ENCODE measurements around the gene GRIK3. TPM values are rescaled to one million over a fixed set of nuclear protein-coding genes. Genes with fewer than 3 reads are reported as not detected.

The GRIK3 gene
- total and polyA plus RNA-seq, 2 of the 8 experiments (the other 6 are each of a cell fraction or from before 2014, with no cell fraction given): 2.1 to 3.4 TPM

- DNase-seq (ENCODE audit: low read depth in 1 of 2, low spot score in 2 of 2) (no peak), FAIRE-seq (no peak)
- no peak overlapping the region for H3K4me3 ChIP-seq (ENCODE audit: extremely low read depth in 1 of 4, insufficient read depth in 2 of 4, low read depth in 3 of 4, low read length in 4 of 4)
- no peak overlapping the region for H4K8ac ChIP-seq (ENCODE audit: extremely low read depth, insufficient read depth, low read length)
- H4K91ac ChIP-seq (replicated peaks; ENCODE audit: insufficient read length, low read length): no peak overlapping the region
- H3K14ac ChIP-seq (ENCODE audit: insufficient read length): no peak overlapping the region
- H3K9me3 ChIP-seq (ENCODE audit: insufficient read depth in 2 of 2, low read depth in 1 of 2, low read length in 1 of 2): no peaks in the 10 kb centered on the region
- H2BK120ac ChIP-seq (replicated peaks; ENCODE audit: low read depth, low read length): no peak overlapping the region
- no peak overlapping the region for H3K18ac ChIP-seq (ENCODE audit: extremely low read depth, low read length)
- no peaks in the 10 kb centered on the region for H3K79me2 ChIP-seq (ENCODE audit: control insufficient read depth in 1 of 2, insufficient read depth in 2 of 2, low read length in 2 of 2)
- H2BK5ac ChIP-seq (ENCODE audit: low read depth, low read length): no peak overlapping the region
- H3K23me2 ChIP-seq (ENCODE audit: low read depth, low read length): no peaks in the 10 kb centered on the region
- no peak overlapping the region for H3K4me2 ChIP-seq (ENCODE audit: insufficient read depth in 1 of 2, low read depth in 2 of 2, low read length in 2 of 2)
- H2BK20ac ChIP-seq (ENCODE audit: low read length): no peak overlapping the region
- H3K79me1 ChIP-seq (ENCODE audit: low read depth, low read length): no peaks in the 10 kb centered on the region
- no peak overlapping the region for H3K4ac ChIP-seq (replicated peaks; ENCODE audit: insufficient read length, low read depth, low read length)
- H2BK12ac ChIP-seq (ENCODE audit: low read depth, low read length): no peak overlapping the region
- WGBS, 2 experiments (ENCODE audit: extremely low coverage in 1 of 2, insufficient coverage in 1 of 2, insufficient read length in 1 of 2, insufficient replicate concordance in 2 of 2, low coverage in 1 of 2, low lambda C conversion rate in 2 of 2, missing lambda C conversion rate in 1 of 2): 77% methylated on average over 8 of the region's 8 CpGs; no CpG with 5 or more reads in 1 of the 2 experiments
- H3K27ac ChIP-seq (ENCODE audit: low read depth, low read length): no peak overlapping the region
- POLR2A ChIA-PET (ENCODE audit: partially characterized antibody): no interaction called here
- CTCF ChIA-PET (ENCODE audit: partially characterized antibody): interaction anchor here (0.6 to 8.1 kb wide), 5 partner anchors 26 to 1112 kb away, joined by 3 to 57 read pairs (median 3); no protein-coding TSS in a partner anchor
- no peaks in the 10 kb centered on the region for H4K20me1 ChIP-seq (replicated peaks in 1 of 2; ENCODE audit: control insufficient read depth in 1 of 2, insufficient read depth in 2 of 2, low read length in 2 of 2)
- no peak overlapping the region for H3K56ac ChIP-seq (replicated peaks; ENCODE audit: insufficient read length, low read depth, low read length)
- H4K5ac ChIP-seq (ENCODE audit: insufficient read length, low read depth, low read length): no peak overlapping the region
- H3K9ac ChIP-seq (replicated peaks in 1 of 4; ENCODE audit: extremely low read depth in 1 of 4, low read depth in 3 of 4, low read length in 3 of 4): no peak overlapping the region
- H3K23ac ChIP-seq (ENCODE audit: insufficient read length): no peak overlapping the region
- no peaks in the 10 kb centered on the region for H3K27me3 ChIP-seq (replicated peaks in 1 of 4; ENCODE audit: control insufficient read depth in 3 of 4, extremely low read depth in 1 of 4, insufficient read depth in 3 of 4, low read length in 3 of 4)
- peaks cover 0 to 9% (median 4%) of the 10 kb centered on the region in 4 experiments; a peak in 5 of 7 replicates for H3K4me1 ChIP-seq (replicated peaks in 1 of 4; ENCODE audit: control insufficient read depth in 3 of 4, insufficient read depth in 4 of 4, low read length in 3 of 4)
- 0 out of 2 replicates have a peak overlapping the region, but pooled peaks have one; percentile 92 for H2BK15ac ChIP-seq (ENCODE audit: low read length)
- no peaks in the 10 kb centered on the region for H3K36me3 ChIP-seq (ENCODE audit: control insufficient read depth in 2 of 4, insufficient read depth in 4 of 4, low read length in 3 of 4)
- H2AK5ac ChIP-seq (ENCODE audit: low read depth, low read length): no peak overlapping the region
- H2AFZ ChIP-seq (ENCODE audit: low read length): no peak overlapping the region
- TF ChIP-seq MAFK (IDR thresholded peaks at IDR 0.05; ENCODE audit: low read depth, low read length) (no peak), KDM1A (IDR thresholded peaks at IDR 0.05; ENCODE audit: borderline replicate concordance, low read length) (no peak), BACH1 (IDR thresholded peaks at IDR 0.05; ENCODE audit: low read length) (no peak), CEBPB (IDR thresholded peaks at IDR 0.05; ENCODE audit: low read depth, low read length) (no peak), TAF1 (IDR thresholded peaks at IDR 0.05; ENCODE audit: low read depth, low read length) (no peak), EP300 (IDR thresholded peaks at IDR 0.05; ENCODE audit: borderline replicate concordance in 1 of 2, low read depth in 2 of 2, low read length in 2 of 2) (no peak), TEAD4 (IDR thresholded peaks at IDR 0.05; ENCODE audit: low read depth, low read length) (no peak), HDAC2 (IDR thresholded peaks at IDR 0.05; ENCODE audit: borderline replicate concordance in 1 of 2, low read depth in 2 of 2, low read length in 2 of 2) (no peak), CHD1 (IDR thresholded peaks at IDR 0.05; ENCODE audit: low read depth, low read length) (no peak), JUND (IDR thresholded peaks at IDR 0.05; ENCODE audit: low read length) (no peak), CREB1 (IDR thresholded peaks at IDR 0.05) (no peak), CBX8 (IDR thresholded peaks at IDR 0.05; ENCODE audit: borderline replicate concordance, low read depth, low read length) (no peak), POLR2AphosphoS5 (IDR thresholded peaks at IDR 0.05; ENCODE audit: low read depth, low read length) (no peak), YY1 (IDR thresholded peaks at IDR 0.05; ENCODE audit: low read depth, low read length) (no peak), SP4 (IDR thresholded peaks at IDR 0.05; ENCODE audit: low read length) (no peak), NANOG (IDR thresholded peaks at IDR 0.05; ENCODE audit: insufficient read depth, low read depth, low read length, poor library complexity, severe bottlenecking) (no peak)
Measured at GRCh38 chr1:36838888-36839287, 195.4 kb downstream of the GRIK3 start.
